Neural cell (in vitro differentiated cells): ENCODE measurements around the gene HOOK1.

Source experiments
- CTCF ChIP-seq: fragments of 450-650 bp; IDR thresholded peaks from 2 replicates; pipeline ENCODE4 v1.5.1; 2014; ENCODE audit warnings: antibody characterized with exemption, mild to moderate bottlenecking, moderate library complexity; ENCODE audit not compliant: poor library complexity, severe bottlenecking
- EP300 ChIP-seq: fragments of 450-650 bp; conservative IDR thresholded peaks from 2 replicates; pipeline ENCODE4 v1.6.1; 2014; ENCODE audit warnings: antibody characterized with exemption, mild to moderate bottlenecking, moderate library complexity; ENCODE audit not compliant: poor library complexity, severe bottlenecking
- EZH2 ChIP-seq: fragments of 200-600, 300-800 bp; shearing (Covaris generic), sonication (generic); IDR thresholded peaks from 2 replicates; pipeline ENCODE4 v1.6.1; 2014; ENCODE audit warnings: antibody characterized with exemption, low read length, borderline replicate concordance, mild to moderate bottlenecking; ENCODE audit not compliant: insufficient read depth, poor library complexity, severe bottlenecking
- POLR2AphosphoS5 ChIP-seq: IDR thresholded peaks from 2 replicates; pipeline ENCODE4 v1.6.1; 2012
- RAD21 ChIP-seq: fragments of 450-650 bp; conservative IDR thresholded peaks from 2 replicates; pipeline ENCODE4 v1.6.1; 2014; ENCODE audit warnings: antibody characterized with exemption, mild to moderate bottlenecking, moderate library complexity
- SMC3 ChIP-seq: fragments of 450-650 bp; conservative IDR thresholded peaks from 2 replicates; pipeline ENCODE4 v1.6.1; 2014; ENCODE audit warnings: antibody characterized with exemption, mild to moderate bottlenecking, moderate library complexity; ENCODE audit not compliant: poor library complexity

GRCh38 chr1:59827055-59827643, 12.4 kb downstream of the HOOK1 start:
- TF ChIP-seq SMC3, result no peak
- TF ChIP-seq EZH2, result no peak
- TF ChIP-seq CTCF, result no peak
- no peak for TF ChIP-seq RAD21
- TF ChIP-seq EP300, result no peak
- TF ChIP-seq POLR2AphosphoS5, result no peak
